Measurements from ENCODE around the gene MIPOL1.
"Not testable (repeated sequence)": the region's sequence is repeated elsewhere in the genome, so short reads cannot be mapped to it uniquely, and the experiment has no call there.

The MIPOL1 gene

GRCh38 chr14:37295262-37295661, 97.5 kb downstream of the MIPOL1 start:
- not testable (repeated sequence) for DNase-seq

GRCh38 chr14:37311252-37311651, 113.5 kb downstream of the MIPOL1 start:
- no peak for DNase-seq

- no peak for DNase-seq
Measured at GRCh38 chr14:37318938-37319337, 121.2 kb downstream of the MIPOL1 start.

GRCh38 chr14:37320106-37320505, 122.4 kb downstream of the MIPOL1 start:
- no peak for DNase-seq

GRCh38 chr14:37325332-37325731, 127.6 kb downstream of the MIPOL1 start:
- no peak for DNase-seq

GRCh38 chr14:37326434-37326833, 128.7 kb downstream of the MIPOL1 start:
- no peak for DNase-seq

GRCh38 chr14:37327933-37328332, 130.2 kb downstream of the MIPOL1 start:
- DNase-seq, result not testable (repeated sequence)

- no peak for DNase-seq
Measured at GRCh38 chr14:37328673-37329072, 130.9 kb downstream of the MIPOL1 start.

GRCh38 chr14:37329189-37330001, 131.7 kb downstream of the MIPOL1 start:
- DNase-seq, result no peak

- DNase-seq, result no peak
Measured at GRCh38 chr14:37330910-37331309, 133.2 kb downstream of the MIPOL1 start.

- no peak for DNase-seq
Measured at GRCh38 chr14:37340353-37340752, 142.6 kb downstream of the MIPOL1 start.

- no peak for DNase-seq
Measured at GRCh38 chr14:37343307-37344094, 145.8 kb downstream of the MIPOL1 start.

- no peak for DNase-seq
Measured at GRCh38 chr14:37363661-37364060, 165.9 kb downstream of the MIPOL1 start.

GRCh38 chr14:37369425-37369824, 171.7 kb downstream of the MIPOL1 start:
- no peak for DNase-seq

- no peak for DNase-seq
Measured at GRCh38 chr14:37375566-37375965, 177.8 kb downstream of the MIPOL1 start.

GRCh38 chr14:37376944-37377609, 179.3 kb downstream of the MIPOL1 start:
- no peak for DNase-seq

- DNase-seq, result no peak
Measured at GRCh38 chr14:37384870-37385596, 187.3 kb downstream of the MIPOL1 start.

GRCh38 chr14:37397157-37397940, 199.6 kb downstream of the MIPOL1 start:
- DNase-seq, result not testable (repeated sequence)

GRCh38 chr14:37397941-37398215, 200.1 kb downstream of the MIPOL1 start:
- no peak for DNase-seq

- DNase-seq, result no peak
Measured at GRCh38 chr14:37399517-37399916, 201.8 kb downstream of the MIPOL1 start.

GRCh38 chr14:37401093-37401492, 203.4 kb downstream of the MIPOL1 start:
- DNase-seq, result no peak

GRCh38 chr14:37403626-37404025, 205.9 kb downstream of the MIPOL1 start:
- DNase-seq, result no peak

All from CD4-positive, alpha-beta T cell treated with Interleukin-17A for 4 hours (primary cell).